HG02588 (cell line): ENCODE data around the gene TMEM186.
"Not testable (repeated sequence)": the region's sequence is repeated elsewhere in the genome, so short reads cannot be mapped to it uniquely, and the experiment has no call there.

Experiments
- ATAC-seq: cut with Tn5 transposase; IDR thresholded peaks from one replicate; pipeline ENCODE4 v1.9.1; 2021; ENCODE audit warnings: mild to moderate bottlenecking, moderate library complexity; ENCODE audit not compliant: unreplicated experiment

The TMEM186 gene

GRCh38 chr16:8814095-8814806, 16.8 kb upstream of the TMEM186 start:
- no peak for ATAC-seq

- no peak for ATAC-seq
Measured at GRCh38 chr16:8812162-8812843, 14.9 kb upstream of the TMEM186 start.

GRCh38 chr16:8808613-8809353, 11.3 kb upstream of the TMEM186 start:
- ATAC-seq: no peak

- ATAC-seq: no peak
Measured at GRCh38 chr16:8808009-8808408, 10.6 kb upstream of the TMEM186 start.

- no peak for ATAC-seq
Measured at GRCh38 chr16:8807189-8807588, 9.8 kb upstream of the TMEM186 start.

- no peak for ATAC-seq
Measured at GRCh38 chr16:8806272-8806983, 9.0 kb upstream of the TMEM186 start.

- ATAC-seq: no peak
Measured at GRCh38 chr16:8804313-8804712, 6.9 kb upstream of the TMEM186 start.

- not testable (repeated sequence) for ATAC-seq
Measured at GRCh38 chr16:8803733-8804132, 6.3 kb upstream of the TMEM186 start.

GRCh38 chr16:8801701-8802100, 4.3 kb upstream of the TMEM186 start:
- no peak for ATAC-seq

GRCh38 chr16:8798535-8799157, 1.2 kb upstream of the TMEM186 start:
- ATAC-seq: no peak

GRCh38 chr16:8798174-8798527, 712 bp upstream of the TMEM186 start:
- ATAC-seq: peak; percentile 1

GRCh38 chr16:8796469-8797363, 723 bp downstream of the TMEM186 start:
- ATAC-seq: no peak

- no peak for ATAC-seq
Measured at GRCh38 chr16:8795818-8796217, 1.6 kb downstream of the TMEM186 start.

GRCh38 chr16:8795091-8795490, 2.3 kb downstream of the TMEM186 start:
- no peak for ATAC-seq

- no peak for ATAC-seq
Measured at GRCh38 chr16:8788578-8789172, 8.8 kb downstream of the TMEM186 start.

- ATAC-seq: not testable (repeated sequence)
Measured at GRCh38 chr16:8786316-8786715, 11.1 kb downstream of the TMEM186 start.

- ATAC-seq: no peak
Measured at GRCh38 chr16:8785408-8785807, 12.0 kb downstream of the TMEM186 start.

GRCh38 chr16:8782673-8783072, 14.8 kb downstream of the TMEM186 start:
- ATAC-seq: no peak

GRCh38 chr16:8781797-8782196, 15.6 kb downstream of the TMEM186 start:
- ATAC-seq: no peak
